HG03097 (cell line): ENCODE results near the gene FBXO24.
A peak's percentile ranks its signal among the peaks of the same experiment; 100 is the strongest.
"Not testable (repeated sequence)": the region's sequence is repeated elsewhere in the genome, so short reads cannot be mapped to it uniquely, and the experiment has no call there.

Source experiments
- ATAC-seq: cut with Tn5 transposase; IDR thresholded peaks from one replicate; pipeline ENCODE4 v1.9.1; 2021; ENCODE audit not compliant: unreplicated experiment, low FRiP score

Gene FBXO24, protein sequence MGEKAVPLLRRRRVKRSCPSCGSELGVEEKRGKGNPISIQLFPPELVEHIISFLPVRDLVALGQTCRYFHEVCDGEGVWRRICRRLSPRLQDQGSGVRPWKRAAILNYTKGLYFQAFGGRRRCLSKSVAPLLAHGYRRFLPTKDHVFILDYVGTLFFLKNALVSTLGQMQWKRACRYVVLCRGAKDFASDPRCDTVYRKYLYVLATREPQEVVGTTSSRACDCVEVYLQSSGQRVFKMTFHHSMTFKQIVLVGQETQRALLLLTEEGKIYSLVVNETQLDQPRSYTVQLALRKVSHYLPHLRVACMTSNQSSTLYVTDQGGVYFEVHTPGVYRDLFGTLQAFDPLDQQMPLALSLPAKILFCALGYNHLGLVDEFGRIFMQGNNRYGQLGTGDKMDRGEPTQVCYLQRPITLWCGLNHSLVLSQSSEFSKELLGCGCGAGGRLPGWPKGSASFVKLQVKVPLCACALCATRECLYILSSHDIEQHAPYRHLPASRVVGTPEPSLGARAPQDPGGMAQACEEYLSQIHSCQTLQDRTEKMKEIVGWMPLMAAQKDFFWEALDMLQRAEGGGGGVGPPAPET

DNA sequence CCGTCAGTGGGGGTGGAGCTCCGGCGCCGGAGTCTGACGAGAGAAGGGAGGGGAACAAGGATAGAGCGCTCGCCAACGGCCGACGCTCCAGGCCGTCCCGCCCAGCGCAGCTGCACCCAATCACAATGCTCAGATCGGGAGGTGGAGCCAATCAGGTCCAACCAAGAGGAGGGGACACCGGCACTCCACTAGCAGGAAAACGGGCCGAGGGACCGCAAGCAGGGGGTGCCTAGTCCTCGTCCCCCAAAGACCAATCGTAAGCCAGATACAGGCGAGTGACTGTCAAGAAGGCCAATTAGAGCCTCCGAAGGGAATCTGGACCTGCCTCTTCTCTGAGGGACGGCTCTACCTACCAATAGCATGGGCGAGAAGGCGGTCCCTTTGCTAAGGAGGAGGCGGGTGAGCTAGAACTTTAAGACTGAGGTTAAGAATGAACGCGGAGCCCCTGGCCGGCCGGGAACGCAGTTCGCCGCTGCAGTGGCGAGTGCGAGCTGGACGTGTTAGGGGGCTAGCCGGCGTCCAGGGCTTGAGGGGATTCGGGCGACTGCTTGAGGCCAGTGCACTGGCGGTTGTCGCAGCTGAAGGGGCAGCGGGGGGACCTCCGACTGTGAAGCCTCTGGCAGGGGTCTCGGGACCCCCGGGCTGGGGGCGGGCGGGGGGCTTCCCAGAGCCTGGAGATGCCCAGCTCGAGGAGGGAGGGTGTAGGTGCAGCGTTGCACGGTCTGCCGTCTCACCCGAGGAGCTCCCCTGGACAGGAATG lies at the start of gene FBXO24:
Gene FBXO24 (plus strand): TSS at position 63 of the 760 bp plus-strand sequence. CDS start 298 bp downstream, at position 361.
- ATAC-seq, result peak; percentile 81

DNA sequence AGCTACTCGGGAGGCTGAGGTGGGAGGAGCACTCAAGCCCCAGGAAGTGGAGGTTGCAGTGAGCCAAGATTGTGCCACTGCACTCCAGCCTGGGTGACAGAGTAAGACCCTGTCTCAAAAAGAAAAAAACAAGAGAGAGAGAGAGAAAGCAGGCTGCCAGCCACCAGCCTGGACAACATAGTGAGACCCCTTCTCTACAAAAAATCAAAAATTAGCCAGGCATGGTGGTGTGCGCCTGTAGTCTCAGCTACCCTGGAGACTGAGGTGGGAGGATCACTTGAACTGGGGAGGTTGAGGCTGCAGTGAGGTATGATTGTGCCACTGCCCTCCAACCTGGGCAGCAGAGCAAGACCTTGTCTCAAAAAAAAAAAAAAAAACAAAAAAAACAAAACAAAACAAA lies 49.4 kb upstream of the FBXO24 start:
- not testable (repeated sequence) for ATAC-seq

DNA sequence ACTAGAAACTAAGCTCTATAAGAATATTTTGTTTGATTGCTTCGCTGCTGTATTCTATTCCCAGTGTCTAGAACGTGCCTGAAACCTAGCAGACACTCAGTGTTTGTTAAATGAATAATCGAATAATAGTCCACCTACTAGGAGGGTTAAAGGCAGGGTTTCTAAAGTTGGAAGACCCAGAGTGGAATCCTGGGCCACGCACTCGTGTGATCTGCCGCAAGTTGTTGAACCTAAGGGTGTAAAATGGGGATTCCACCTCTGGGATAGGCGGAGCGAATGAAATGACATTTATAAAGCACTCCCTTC lies 47.8 kb upstream of the FBXO24 start:
- no peak for ATAC-seq

DNA sequence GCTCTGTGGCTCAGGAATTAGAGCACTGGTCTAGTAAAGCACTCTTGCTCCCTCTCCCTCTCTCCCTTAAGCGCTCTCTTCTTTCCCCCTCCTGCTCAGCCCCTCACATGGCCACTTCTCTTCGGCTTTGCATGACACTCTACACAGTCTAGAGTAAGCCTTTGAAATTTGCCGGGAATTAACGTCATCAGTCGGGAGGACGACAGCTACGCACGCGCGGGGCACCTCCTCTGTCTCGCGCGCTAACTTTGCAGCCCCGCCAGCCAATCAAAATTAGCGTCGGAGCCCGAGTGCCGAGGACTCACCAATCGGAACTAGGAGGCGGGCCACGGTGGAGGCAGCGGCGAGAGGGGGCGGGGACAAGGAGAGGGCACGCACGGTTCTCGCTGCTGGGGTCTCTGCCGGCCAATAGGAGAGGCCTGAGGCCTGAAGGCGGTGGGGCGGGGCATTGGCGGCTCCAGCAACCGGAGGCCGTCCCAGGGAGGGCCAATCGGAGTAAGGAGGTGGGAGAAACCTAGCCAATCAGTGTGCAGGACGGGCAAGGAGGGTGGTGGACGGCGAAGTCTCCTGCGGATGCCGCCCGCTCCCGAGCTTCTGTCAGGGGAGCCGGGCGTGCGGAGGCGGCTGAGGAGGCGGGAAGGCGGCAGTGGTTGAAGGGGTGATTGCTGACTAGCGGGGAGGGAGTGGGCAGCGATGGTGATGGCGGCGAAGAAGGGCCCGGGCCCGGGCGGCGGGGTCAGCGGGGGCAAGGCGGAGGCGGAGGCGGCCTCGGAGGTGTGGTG lies 47.3 kb upstream of the FBXO24 start, which contains the start of gene AGFG2:
Gene AGFG2 (plus strand): TSS at position 550 of the 782 bp plus-strand sequence. CDS start 144 bp downstream, at position 694.
- peak; percentile 90 for ATAC-seq

DNA sequence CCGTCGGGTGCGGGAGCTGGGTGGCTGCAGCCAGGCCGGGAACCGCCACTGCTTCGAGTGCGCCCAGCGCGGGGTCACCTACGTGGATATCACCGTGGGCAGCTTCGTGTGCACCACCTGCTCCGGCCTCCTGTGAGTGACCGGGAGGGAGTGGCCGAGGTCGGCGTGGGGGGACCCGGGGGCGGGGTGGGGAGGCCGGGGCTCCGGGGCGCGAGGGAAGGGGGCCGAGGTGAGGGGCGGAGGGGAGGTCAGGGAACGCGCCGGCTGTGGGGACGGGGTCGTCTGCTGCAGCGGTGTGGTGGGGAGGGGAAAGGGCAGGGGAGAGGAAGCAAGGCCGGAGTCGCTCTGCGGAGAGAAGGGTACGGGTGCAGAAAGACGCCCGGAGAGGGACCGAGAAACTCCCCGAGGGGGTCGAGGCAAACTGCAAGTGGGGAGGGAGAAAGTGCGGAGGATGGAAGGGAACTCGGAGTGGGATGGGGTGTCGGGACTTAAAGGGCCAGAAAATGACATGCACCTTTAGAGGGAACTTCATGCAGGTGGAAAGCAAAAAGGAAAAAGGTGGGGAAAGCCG lies 46.6 kb upstream of the FBXO24 start:
- no peak for ATAC-seq

DNA sequence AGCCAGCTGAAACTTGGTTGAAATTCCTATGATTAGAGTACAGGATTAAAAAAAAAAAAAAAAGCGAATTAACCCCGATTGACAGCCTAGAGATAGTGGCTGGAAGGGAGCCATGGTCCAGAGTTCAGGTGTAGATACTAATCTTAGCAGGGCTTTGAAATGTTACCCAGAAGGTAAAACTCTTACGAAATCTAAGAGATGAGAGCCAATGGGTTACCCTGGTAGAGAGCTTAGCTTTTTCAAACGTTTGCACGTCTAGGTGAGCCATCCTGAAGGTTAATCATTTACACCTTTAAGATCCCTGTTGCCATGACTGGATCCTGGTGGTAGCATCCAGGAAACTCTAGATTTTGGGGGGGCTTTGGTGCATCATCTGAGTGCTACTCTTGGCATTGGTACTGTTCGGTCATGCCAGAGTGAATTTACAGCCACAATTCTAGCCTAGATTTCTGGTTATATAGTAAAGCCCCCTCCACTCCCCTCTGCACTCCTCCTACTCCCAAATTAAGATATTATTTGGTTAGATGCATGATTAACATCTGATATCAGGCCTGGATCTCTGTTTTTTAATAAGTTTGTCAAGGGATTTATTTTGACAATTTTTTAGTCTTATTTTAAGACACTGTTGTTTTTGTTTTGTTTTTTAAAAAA lies 45.9 kb upstream of the FBXO24 start:
- ATAC-seq, result no peak

DNA sequence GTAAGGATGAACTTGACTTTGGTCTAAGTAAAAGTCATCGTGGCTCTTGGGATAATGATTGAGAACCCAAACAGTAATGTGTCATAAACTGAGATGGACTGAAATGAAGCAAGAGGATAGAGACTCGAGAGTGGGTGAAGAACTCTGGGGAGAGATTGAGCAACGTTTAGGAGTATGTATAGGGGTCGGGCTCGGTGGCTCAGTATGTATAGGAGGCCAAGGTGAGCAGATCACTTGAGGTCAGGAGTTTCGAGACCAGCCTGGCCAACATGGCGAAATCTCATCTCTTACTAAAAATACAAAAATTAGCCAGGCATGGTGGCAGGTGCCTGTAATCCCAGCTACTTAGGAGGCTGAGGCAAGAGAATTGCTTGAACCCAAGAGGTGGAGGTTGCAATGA lies 44.8 kb upstream of the FBXO24 start:
- not testable (repeated sequence) for ATAC-seq

DNA sequence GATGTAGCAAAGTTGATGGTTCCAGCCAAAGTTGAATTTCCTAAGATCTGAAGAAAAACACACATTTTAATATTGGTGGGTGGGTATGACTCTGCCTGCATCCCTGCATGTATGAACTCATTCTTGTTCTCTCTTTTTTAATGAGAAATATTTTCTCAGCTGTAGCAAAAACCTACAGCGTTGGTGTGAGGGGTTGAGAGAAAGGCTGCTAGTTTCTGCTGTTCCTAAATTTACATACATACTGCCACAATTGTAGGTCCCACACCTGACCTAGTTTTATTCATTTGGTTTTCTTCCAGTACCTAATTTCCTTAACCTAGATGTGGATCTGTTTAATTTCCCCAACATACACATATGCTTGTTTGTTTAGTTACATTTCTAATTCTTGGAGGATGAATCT lies 42.5 kb upstream of the FBXO24 start:
- no peak for ATAC-seq

DNA sequence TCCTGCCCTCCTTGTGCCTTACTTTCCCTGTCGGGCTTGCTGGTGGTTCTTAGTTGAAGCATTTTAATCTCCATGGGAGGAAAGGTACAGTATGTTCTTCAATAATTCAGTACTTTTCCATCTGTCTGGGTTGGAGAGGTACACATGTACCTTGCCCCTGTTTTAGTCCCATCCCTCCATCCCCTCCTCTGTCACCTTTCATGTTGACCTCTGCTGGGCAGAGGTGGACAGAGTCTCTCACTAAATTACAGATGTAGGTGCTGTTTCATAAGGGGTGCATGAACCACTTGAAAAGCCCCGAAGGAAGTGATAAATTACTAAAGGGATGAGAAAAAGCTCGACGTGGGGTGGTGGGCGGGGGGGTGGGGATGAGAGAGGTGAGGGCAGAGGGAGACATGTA lies 41.7 kb upstream of the FBXO24 start:
- ATAC-seq, result no peak

DNA sequence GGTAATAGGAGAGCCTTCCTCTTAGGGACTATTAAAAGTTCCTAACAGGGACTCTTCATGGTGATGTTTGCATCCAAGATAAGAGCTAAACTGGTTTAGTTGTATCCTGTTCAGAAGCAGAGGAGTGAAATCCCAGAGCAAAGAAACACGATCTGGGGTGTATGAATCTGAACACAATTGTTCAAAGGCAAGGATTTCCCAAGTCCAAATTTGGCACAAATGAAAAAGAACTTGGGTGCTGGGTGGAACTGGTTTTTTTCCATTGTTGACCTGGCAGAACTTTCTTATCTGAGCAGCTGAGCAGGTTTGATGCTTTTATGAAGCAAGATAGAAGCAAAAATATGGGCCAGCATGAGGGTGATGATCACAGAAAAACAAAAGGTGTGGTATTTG lies 41.2 kb upstream of the FBXO24 start:
- ATAC-seq, result no peak

DNA sequence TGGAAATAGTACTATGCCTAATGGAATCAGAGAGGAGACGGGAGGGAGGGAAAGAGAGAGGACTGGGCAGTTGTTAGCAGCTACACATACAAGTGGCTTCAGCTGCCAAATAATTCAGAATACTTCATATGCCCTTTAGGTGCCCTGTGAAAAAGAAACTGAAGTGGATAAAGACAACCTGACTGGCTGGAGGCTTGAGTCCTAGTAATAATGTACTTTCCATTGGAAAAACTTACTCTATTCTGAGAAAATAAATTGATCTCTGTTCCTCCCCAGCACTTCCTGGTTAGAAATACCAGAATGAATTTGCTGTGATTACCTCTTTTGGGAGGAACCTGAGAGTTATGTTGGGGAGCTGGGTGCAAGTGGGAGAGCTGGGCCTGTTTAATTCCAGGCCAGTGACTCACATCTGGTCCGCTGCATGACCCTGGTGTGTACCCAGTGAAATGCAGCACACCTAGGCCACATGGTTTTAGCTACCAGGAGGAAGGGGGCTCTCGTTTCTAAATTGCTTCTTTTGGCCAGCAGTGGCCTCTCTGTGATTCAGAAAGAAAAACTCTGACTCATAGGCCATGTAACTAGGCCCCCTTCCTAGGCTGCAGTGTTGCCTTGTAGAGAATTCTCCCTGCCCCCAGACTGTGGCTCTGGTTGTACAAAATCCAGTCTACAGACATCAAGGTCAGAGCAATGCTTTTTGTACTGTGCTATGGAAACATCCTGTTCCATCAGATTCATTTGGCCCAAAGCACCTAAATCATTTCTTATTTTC lies 40.6 kb upstream of the FBXO24 start:
- no peak for ATAC-seq

DNA sequence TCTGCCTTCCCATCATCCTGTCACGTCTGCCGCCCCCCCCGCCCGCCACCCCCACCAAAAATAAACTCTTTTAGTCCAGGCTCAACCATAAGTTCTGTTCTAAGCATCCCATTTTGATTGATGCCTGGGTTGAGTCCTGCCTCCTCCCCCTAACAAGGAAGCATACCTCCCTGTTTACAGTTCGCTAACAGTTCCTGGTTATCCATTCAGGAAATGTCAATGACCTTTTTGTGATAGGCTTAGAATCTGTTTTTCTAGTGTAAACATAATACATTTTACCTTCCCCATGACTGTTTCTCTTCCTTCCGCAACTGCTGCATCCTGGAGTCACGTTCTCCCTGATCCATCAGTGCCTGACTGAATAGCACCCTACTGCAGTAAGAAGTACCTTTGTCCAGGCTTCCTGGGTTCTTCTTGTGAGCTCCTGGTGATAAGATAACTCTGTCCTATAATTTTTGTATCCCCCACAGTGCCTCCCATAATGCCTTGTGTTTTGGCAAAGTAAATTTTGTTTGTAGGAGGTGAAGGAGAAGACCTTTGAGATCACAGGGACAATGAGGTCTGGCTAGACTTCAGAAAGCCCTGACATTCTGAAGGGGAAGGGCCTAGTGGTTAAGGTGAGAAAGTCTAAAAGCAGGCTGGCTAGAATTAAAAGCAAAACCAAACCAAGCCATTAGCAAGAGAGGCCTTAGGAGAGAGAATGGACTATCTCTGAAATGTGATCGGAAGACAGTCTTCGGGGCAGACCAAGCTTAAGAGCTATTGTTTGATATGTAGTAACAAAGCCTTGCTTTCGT lies 39.8 kb upstream of the FBXO24 start:
- no peak for ATAC-seq

DNA sequence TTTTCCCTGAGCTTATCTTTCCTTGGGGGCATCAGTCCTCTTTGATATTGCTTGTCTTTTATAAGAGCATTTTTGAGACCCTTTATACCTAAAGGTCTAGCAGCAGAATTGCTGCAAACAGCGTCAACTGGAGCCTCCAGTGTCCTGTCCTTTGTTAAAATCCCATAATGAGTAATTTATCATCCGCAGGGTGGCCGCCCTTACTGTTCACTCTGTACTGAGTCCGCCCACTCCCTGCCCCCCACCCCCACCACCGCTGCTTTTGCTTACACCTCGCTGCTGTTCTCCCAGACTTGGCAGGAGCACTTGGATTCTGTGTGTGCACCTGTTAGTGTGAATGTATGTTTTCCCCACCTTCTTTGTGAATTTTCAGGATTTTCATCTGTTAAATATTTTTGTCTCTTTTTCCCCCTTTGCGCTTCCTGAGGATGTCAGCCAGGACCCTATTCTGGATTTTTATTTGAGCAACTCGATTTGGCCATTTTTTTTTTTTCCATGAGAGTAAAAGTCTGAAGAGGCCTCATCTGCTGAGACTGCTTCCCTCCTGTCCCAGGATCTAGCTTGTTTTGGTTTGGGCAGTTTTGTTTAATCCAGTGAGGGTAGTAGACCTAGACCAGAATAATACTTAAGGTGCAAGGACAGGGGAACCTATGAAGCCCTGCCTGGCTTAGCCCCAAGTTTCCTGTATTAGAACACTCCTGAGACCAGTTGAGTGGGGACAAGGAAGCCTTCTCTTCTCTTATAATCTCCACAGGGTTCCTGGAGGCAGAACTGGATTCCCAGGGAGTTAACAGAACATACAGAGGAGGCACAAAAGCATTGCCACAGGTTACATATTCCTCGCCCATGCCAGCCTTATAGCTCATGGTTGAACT lies 39.0 kb upstream of the FBXO24 start:
- ATAC-seq, result no peak

DNA sequence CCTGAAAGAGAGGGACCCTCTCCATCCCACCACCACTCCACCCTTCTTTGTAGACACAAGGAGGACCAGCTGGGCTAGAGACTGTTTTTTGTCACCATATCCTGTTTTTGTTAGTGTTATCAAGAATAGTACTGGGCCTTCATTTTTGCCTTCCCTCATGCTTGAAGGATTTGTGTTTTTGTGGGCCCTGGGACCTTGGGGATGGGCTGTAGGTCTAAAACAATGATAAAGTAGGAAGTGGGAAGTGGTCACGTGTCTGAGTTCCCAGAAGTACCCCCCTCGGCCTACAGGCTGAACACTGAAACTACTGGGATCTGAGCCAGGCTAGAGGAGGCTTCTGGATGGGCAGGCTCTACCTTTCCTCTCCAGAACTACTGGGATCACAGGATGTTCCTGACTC lies 38.3 kb upstream of the FBXO24 start:
- ATAC-seq, result no peak

DNA sequence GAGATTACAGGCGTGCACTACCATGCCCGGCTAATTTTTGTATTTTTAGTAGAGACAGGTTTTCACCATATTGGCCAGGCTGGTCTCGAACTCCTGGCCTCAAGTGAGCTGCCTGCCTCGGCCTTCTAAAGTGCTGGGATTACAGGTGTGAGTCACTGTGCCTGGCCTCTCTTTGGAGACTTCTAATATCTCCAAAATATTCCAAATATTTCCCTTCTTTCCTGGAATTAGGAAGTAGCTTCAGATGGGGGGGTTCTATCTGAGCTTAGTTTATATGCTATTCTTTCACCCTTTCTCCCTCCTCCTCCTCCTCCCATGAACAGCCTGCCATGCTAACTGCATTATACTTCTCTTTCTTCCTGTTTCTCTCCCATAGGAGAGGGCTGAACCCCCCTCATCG lies 37.7 kb upstream of the FBXO24 start:
- not testable (repeated sequence) for ATAC-seq

DNA sequence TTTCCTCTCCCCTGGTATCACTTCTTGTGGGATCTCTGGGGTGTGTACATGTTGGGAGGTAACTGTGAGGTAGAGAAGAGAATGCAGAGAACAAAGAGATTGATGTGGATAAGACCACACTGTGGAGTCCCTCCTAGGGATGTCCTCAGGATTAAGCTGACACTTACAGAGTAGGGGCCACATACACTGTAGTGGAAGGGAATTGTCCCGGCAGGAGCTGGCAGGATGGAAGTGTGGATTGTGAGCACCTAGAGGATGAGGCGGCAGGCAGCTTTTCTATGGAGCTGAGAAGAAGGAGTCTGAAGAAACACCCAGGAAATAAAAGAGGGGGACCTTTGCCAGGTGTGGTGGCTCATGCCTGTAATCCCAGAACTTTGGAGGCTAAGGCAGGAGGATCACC lies 33.6 kb upstream of the FBXO24 start:
- ATAC-seq, result no peak

DNA sequence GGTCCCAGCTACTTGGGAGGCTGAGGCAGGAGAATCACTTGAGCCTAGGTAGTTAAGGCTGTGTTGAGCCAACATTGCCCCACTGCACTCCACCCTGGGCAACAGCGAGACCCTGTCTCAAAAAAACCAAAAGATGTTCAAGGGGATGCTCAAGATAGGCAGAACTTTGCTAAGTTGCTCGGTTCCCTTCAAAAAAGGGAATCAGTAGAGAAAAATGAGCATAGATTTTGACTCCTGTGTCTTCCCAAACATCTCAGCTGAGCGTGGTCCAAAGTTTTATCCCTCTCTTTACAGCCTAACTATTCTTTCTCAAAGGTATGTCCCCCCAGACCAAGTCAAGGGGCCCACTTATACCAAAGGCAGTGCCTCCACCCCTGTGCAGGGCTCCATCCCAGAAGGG lies 33.1 kb upstream of the FBXO24 start:
- no peak for ATAC-seq

DNA sequence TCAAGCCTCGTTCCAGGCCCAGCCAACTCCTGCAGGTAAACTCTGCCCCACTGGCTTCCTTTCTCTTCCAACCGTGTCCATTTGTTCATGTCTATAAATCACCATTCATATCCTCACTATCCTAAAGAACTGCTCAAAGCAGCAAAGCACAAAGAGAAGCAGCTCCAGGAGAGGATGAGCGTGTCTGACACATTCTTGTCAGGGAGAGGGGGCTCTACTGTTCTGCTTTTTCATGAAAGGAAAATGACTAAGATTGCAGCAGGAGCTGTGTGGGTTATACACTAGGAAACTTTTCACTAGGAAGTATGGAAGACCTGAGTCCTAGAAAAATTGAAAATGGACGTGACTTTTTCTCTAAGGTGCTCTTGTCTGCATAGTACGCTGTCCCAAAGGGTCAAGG lies 30.4 kb upstream of the FBXO24 start:
- no peak for ATAC-seq
